ENCODE data around the gene MAP4K3. TPM values are rescaled to one million over a fixed set of nuclear protein-coding genes. Genes with fewer than 3 reads are reported as not detected.

MAP4K3 gene
- total RNA-seq, 1 experiment from 2014 or later = 21.4 TPM

GRCh38 chr2:39413063-39413737, 23.9 kb downstream of the MAP4K3 start:
- Histone ChIP-seq H3K27ac (ENCODE audit: low read depth, low read length) (no peak overlapping the region), H3K79me2 (ENCODE audit: insufficient read depth, low read length) (peaks cover 87% of the 10 kb centered on the region), H2AFZ (ENCODE audit: low read depth, low read length, poor library complexity, severe bottlenecking) (no peak overlapping the region), H3K4me2 (ENCODE audit: low read length) (no peak overlapping the region), H3K9ac (ENCODE audit: low read length) (no peak overlapping the region), H3K4me3 (replicated peaks in 1 of 2; ENCODE audit: low read depth in 1 of 2, low read length in 2 of 2) (no peak overlapping the region), H3K9me3 (ENCODE audit: control insufficient read depth in 1 of 2, insufficient read depth in 1 of 2, low read depth in 1 of 2, low read length in 2 of 2) (no peaks in the 10 kb centered on the region), H4K20me1 (ENCODE audit: insufficient read depth) (peaks cover 4% of the 10 kb centered on the region; the same call in 1 of the 2 replicates), H3K36me3 (ENCODE audit: control insufficient read depth in 1 of 2, insufficient read depth in 2 of 2, low read length in 2 of 2) (no peaks in the 10 kb centered on the region), H3K4me1 (ENCODE audit: control insufficient read depth in 1 of 2, insufficient read depth in 2 of 2, low read length in 2 of 2) (peaks cover 9 to 49% of the 10 kb centered on the region in 2 experiments), H3K9me2 (ENCODE audit: insufficient read depth) (no peaks in the 10 kb centered on the region), H3K27me3 (ENCODE audit: insufficient read depth, low read length) (no peaks in the 10 kb centered on the region)
- ChIA-PET POLR2A (no interaction called here), CTCF (no interaction called here), RAD21 (ENCODE audit: low non-redundant PET in 1 of 2, low total read pairs in 2 of 2, uncharacterized antibody in 2 of 2, unreplicated experiment in 2 of 2) (no interaction called here)
- DNase-seq (ENCODE audit: low read depth, low spot score) (no peak), ATAC-seq (no peak)
- TF ChIP-seq POLR2A (IDR thresholded peaks at IDR 0.05; ENCODE audit: borderline replicate concordance, extremely low read depth, insufficient read depth, insufficient read length) (no peak), FOSL1 (IDR thresholded peaks at IDR 0.05; ENCODE audit: low read depth) (no peak), POLR2AphosphoS5 (IDR thresholded peaks at IDR 0.05; ENCODE audit: low read depth, low read length) (no peak), ATF3 (IDR thresholded peaks at IDR 0.05) (no peak), JUND (IDR thresholded peaks at IDR 0.05) (no peak), CBX3 (IDR thresholded peaks at IDR 0.05; ENCODE audit: low read depth) (no peak)
- intact Hi-C loops (cut with micrococcal nuclease) = no loop called here
- no TSS peak for BruUV-seq (replicated peaks)

GRCh38 chr2:39411181-39411944, 25.7 kb downstream of the MAP4K3 start:
- DNase-seq (ENCODE audit: low read depth, low spot score) (peak; percentile 72), ATAC-seq (peak; percentile 90)
- BruUV-seq (replicated peaks) = no TSS peak
- intact Hi-C loops (cut with micrococcal nuclease) = no loop called here
- Histone ChIP-seq H3K36me3 (ENCODE audit: control insufficient read depth in 1 of 2, insufficient read depth in 2 of 2, low read length in 2 of 2) (no peaks in the 10 kb centered on the region), H2AFZ (ENCODE audit: low read depth, low read length, poor library complexity, severe bottlenecking) (no peak overlapping the region), H3K4me1 (ENCODE audit: control insufficient read depth in 1 of 2, insufficient read depth in 2 of 2, low read length in 2 of 2) (peaks cover 3 to 35% of the 10 kb centered on the region in 2 experiments; a peak in 3 of 4 replicates), H3K9me3 (ENCODE audit: control insufficient read depth in 1 of 2, insufficient read depth in 1 of 2, low read depth in 1 of 2, low read length in 2 of 2) (no peaks in the 10 kb centered on the region), H3K4me2 (ENCODE audit: low read length) (peak overlapping the region; percentile 73), H3K27me3 (ENCODE audit: insufficient read depth, low read length) (no peaks in the 10 kb centered on the region), H3K79me2 (ENCODE audit: insufficient read depth, low read length) (peaks cover 89% of the 10 kb centered on the region), H4K20me1 (ENCODE audit: insufficient read depth) (peaks cover 4% of the 10 kb centered on the region; the same call in 1 of the 2 replicates), H3K9me2 (ENCODE audit: insufficient read depth) (no peaks in the 10 kb centered on the region), H3K9ac (ENCODE audit: low read length) (peak overlapping the region; percentile 48), H3K4me3 (replicated peaks in 1 of 2; ENCODE audit: low read depth in 1 of 2, low read length in 2 of 2) (peak overlapping the region; percentile 3 to 43), H3K27ac (ENCODE audit: low read depth, low read length) (peak overlapping the region; percentile 15; the same call in 1 of the 2 replicates)
- RAD21 ChIA-PET (ENCODE audit: low non-redundant PET in 1 of 2, low total read pairs in 2 of 2, uncharacterized antibody in 2 of 2, unreplicated experiment in 2 of 2) = no interaction called here
- POLR2A ChIA-PET = interaction anchor here (0.7 kb wide), 1 partner anchor 16 kb away, joined by 3 read pairs; no protein-coding TSS in a partner anchor
- CTCF ChIA-PET = interaction anchor here (1.6 kb wide), 1 partner anchor 32 kb away, joined by 3 read pairs; no protein-coding TSS in a partner anchor
- no peak for TF ChIP-seq CTCF (IDR thresholded peaks at IDR 0.05 in 2 of 3, conservative IDR thresholded peaks at IDR 0.05 in 1 of 3; ENCODE audit: borderline replicate concordance in 1 of 3, insufficient read depth in 1 of 3, low read depth in 2 of 3, low read length in 2 of 3)
- no peak for TF ChIP-seq ZNF274 (IDR thresholded peaks at IDR 0.05; ENCODE audit: low read depth, low read length)
- no peak for TF ChIP-seq POLR2A (IDR thresholded peaks at IDR 0.05; ENCODE audit: borderline replicate concordance, extremely low read depth, insufficient read depth, insufficient read length)
- peak; percentile 87 for TF ChIP-seq FOSL1 (IDR thresholded peaks at IDR 0.05; ENCODE audit: low read depth)
- no peak for TF ChIP-seq EZH2 (IDR thresholded peaks at IDR 0.05)
- no peak for TF ChIP-seq ELF1 (IDR thresholded peaks at IDR 0.05; ENCODE audit: borderline replicate concordance, low read depth)
- peak; percentile 45 for TF ChIP-seq CEBPB (IDR thresholded peaks at IDR 0.05; ENCODE audit: low read depth)
- TF ChIP-seq POLR2AphosphoS5 (IDR thresholded peaks at IDR 0.05; ENCODE audit: low read depth, low read length) = peak; percentile 19; the same call in 1 of the 2 replicates
- no peak for TF ChIP-seq ATF3 (IDR thresholded peaks at IDR 0.05)
- TF ChIP-seq RAD21 (IDR thresholded peaks at IDR 0.05; ENCODE audit: low read depth) = no peak
- TF ChIP-seq ZFX (IDR thresholded peaks at IDR 0.05) = no peak
- TF ChIP-seq CBX3 (IDR thresholded peaks at IDR 0.05; ENCODE audit: low read depth) = peak; percentile 65
- no peak for TF ChIP-seq TCF7L2 (IDR thresholded peaks at IDR 0.05; ENCODE audit: borderline replicate concordance, extremely low read depth, insufficient read depth, insufficient read length)
- peak; percentile 73 for TF ChIP-seq SP1 (IDR thresholded peaks at IDR 0.05; ENCODE audit: low read depth)
- peak; percentile 79 for TF ChIP-seq JUND (IDR thresholded peaks at IDR 0.05)
- no peak; the same call in none of the 2 replicates for TF ChIP-seq SIN3A (IDR thresholded peaks at IDR 0.05; ENCODE audit: low read depth)
